Natural killer cell (primary cell): Measurements from ENCODE around the gene MPP1. TPM values are rescaled to one million over a fixed set of nuclear protein-coding genes. Genes with fewer than 3 reads are reported as not detected.

Experiments used
- ATAC-seq, 3 donors: fragments of 150-1000 bp in 2 of 3; fragments of 200-7000 bp in 1 of 3; cut with Tn5 transposase; 1 replicate in 1 of 3; 2 replicates in 2 of 3; pipeline ENCODE4 v1.10.0; 2021; ENCODE audit warnings: mild to moderate bottlenecking in 2 of 3, moderate library complexity in 2 of 3
- DNase-seq, 2 donors: peaks; one replicate each; pipeline versions ENCODE4 v3.0.0 to v3.0.0-alpha.2; 2013 to 2021; ENCODE audit warnings: mixed read lengths in 1 of 2
- H3K27ac ChIP-seq: one replicate; pipeline ENCODE4 v1.5.1; 2013; ENCODE audit warnings: mild to moderate bottlenecking, low read length
- H3K27me3 ChIP-seq: one replicate; pipeline ENCODE4 v1.6.1; 2013; ENCODE audit warnings: low read length; ENCODE audit not compliant: control insufficient read depth, insufficient read depth
- H3K36me3 ChIP-seq: one replicate; pipeline ENCODE4 v1.6.1; 2013; ENCODE audit warnings: low read length; ENCODE audit not compliant: control insufficient read depth, insufficient read depth
- H3K4me1 ChIP-seq: one replicate; pipeline ENCODE4 v1.6.1; 2013; ENCODE audit warnings: low read length; ENCODE audit not compliant: control insufficient read depth, insufficient read depth
- H3K4me3 ChIP-seq: one replicate; pipeline ENCODE4 v1.5.1; 2013; ENCODE audit warnings: low read length
- H3K9me3 ChIP-seq: one replicate; pipeline ENCODE4 v1.6.1; 2013; ENCODE audit warnings: low read length; ENCODE audit not compliant: control insufficient read depth, insufficient read depth
- H3K27ac Mint-ChIP-seq, 2 donors: one replicate each; pipeline ENCODE4 v1.8.0; 2022; ENCODE audit warnings: mild to moderate bottlenecking in 2 of 2, mixed read lengths in 2 of 2, moderate library complexity in 1 of 2
- H3K27me3 Mint-ChIP-seq, 2 donors: one replicate each; pipeline ENCODE4 v1.8.0; 2022; ENCODE audit warnings: low read depth in 2 of 2, mixed read lengths in 2 of 2
- H3K36me3 Mint-ChIP-seq: one replicate; pipeline ENCODE4 v1.8.0; 2022; ENCODE audit warnings: mixed read lengths
- H3K4me1 Mint-ChIP-seq, 2 donors: one replicate each; pipeline ENCODE4 v1.8.0; 2022; ENCODE audit warnings: mixed read lengths in 2 of 2
- H3K4me3 Mint-ChIP-seq: one replicate; pipeline ENCODE4 v1.8.0; 2022; ENCODE audit warnings: mild to moderate bottlenecking, moderate library complexity, mixed read lengths
- H3K9me3 Mint-ChIP-seq, 2 donors: one replicate each; pipeline ENCODE4 v1.8.0; 2022; ENCODE audit warnings: mixed read lengths in 2 of 2
- CTCF ChIP-seq: fragments of 200-600 bp; IDR thresholded peaks from one replicate; pipeline ENCODE4 v1.8.0; 2022; ENCODE audit warnings: antibody characterized with exemption
- WGBS: methylation state at CpG from one replicate; pipeline ENCODE4 v1.1.7; 2013; ENCODE audit warnings: missing lambda C conversion rate; ENCODE audit not compliant: insufficient coverage; 5-methylcytosine and 5-hydroxymethylcytosine counted together
- intact Hi-C: fragments of 100-400 bp; cut with micrococcal nuclease; formaldehyde crosslinking; loops from one replicate; pipeline ENCODE4 v1.14.2; 2022
- total RNA-seq, 4 donors: library from RNA; stranded (reverse); fragments of 120-200 nt in 1 of 4; gene quantifications; one replicate each; pipeline versions ENCODE4 v1.2.3 to v1.2.4, GENCODE V29; 2013 to 2022

MPP1 gene
- total RNA-seq, 3 donors from 2014 or later (not counting 1 experiment from before 2014, with no cell fraction given): 20.8 to 36.7 (median 27.0) TPM

GRCh38 chrX:154731881-154732280, 73.4 kb downstream of the MPP1 start:
- peaks cover 80% of the 10 kb centered on the region for H3K4me1 ChIP-seq
- intact Hi-C loops: loop anchor here (2.0 kb wide), 1 partner anchor 13 kb away; no protein-coding TSS in a partner anchor
- ATAC-seq: peak; percentile 60 to 82 (median 71)

GRCh38 chrX:154731184-154731583, 74.1 kb downstream of the MPP1 start:
- Histone ChIP-seq H3K9me3 (no peaks in the 10 kb centered on the region), H3K4me3 (no peak overlapping the region), H3K27me3 (no peaks in the 10 kb centered on the region), H3K36me3 (no peaks in the 10 kb centered on the region), H3K4me1 (peaks cover 81% of the 10 kb centered on the region), H3K27ac (peak overlapping the region; percentile 92)
- Mint-ChIP-seq H3K4me1 (peaks cover 89 to 90% of the 10 kb centered on the region in 2 donors), H3K9me3 (no peaks in the 10 kb centered on the region), H3K27me3 (no peaks in the 10 kb centered on the region), H3K4me3 (peak overlapping the region; percentile 76), H3K36me3 (no peaks in the 10 kb centered on the region), H3K27ac (peak overlapping the region; percentile 86 to 87)
- no peak for TF ChIP-seq CTCF
- intact Hi-C loops: no loop called here
- ATAC-seq (peak; percentile 47 to 72 (median 67)), DNase-seq (peak in 1 of 2 donors; percentile 69)
- WGBS: 20% methylated on average over 3 of the region's 5 CpGs

More at GRCh38 chrX:154731881-154732280, 73.4 kb downstream of the MPP1 start:
- TF ChIP-seq CTCF: no peak
- Mint-ChIP-seq H3K9me3 (no peaks in the 10 kb centered on the region), H3K27me3 (no peaks in the 10 kb centered on the region), H3K36me3 (no peaks in the 10 kb centered on the region), H3K4me1 (peaks cover 90% of the 10 kb centered on the region in 2 donors), H3K4me3 (peak overlapping the region; percentile 76), H3K27ac (peak overlapping the region; percentile 86 to 87)
- Histone ChIP-seq H3K27ac (peak overlapping the region; percentile 92), H3K9me3 (no peaks in the 10 kb centered on the region), H3K27me3 (no peaks in the 10 kb centered on the region), H3K36me3 (no peaks in the 10 kb centered on the region), H3K4me3 (no peak overlapping the region)
- peak in 1 of 2 donors; percentile 68 for DNase-seq
- WGBS: 17% methylated on average over 7 of the region's 7 CpGs

- Histone ChIP-seq H3K27ac (peak overlapping the region; percentile 92), H3K9me3 (no peaks in the 10 kb centered on the region), H3K4me1 (peaks cover 79% of the 10 kb centered on the region), H3K36me3 (no peaks in the 10 kb centered on the region), H3K27me3 (no peaks in the 10 kb centered on the region), H3K4me3 (no peak overlapping the region)
- Mint-ChIP-seq H3K27me3 (no peaks in the 10 kb centered on the region), H3K36me3 (no peaks in the 10 kb centered on the region), H3K4me3 (peak overlapping the region; percentile 76), H3K9me3 (no peaks in the 10 kb centered on the region), H3K27ac (peak overlapping the region; percentile 86 to 87), H3K4me1 (peaks cover 89 to 90% of the 10 kb centered on the region in 2 donors)
- 79% methylated on average over 2 of the region's 6 CpGs for WGBS
- intact Hi-C loops: no loop called here
- ATAC-seq: no peak
- DNase-seq: no peak
- no peak for TF ChIP-seq CTCF
These were observed 74.9 kb downstream of the MPP1 start for GRCh38 chrX:154730253-154730891.
